ENCODE measurements around the gene GSTA3. TPM values are rescaled to one million over a fixed set of nuclear protein-coding genes. Genes with fewer than 3 reads are reported as not detected.
"Not testable (repeated sequence)": the region's sequence is repeated elsewhere in the genome, so short reads cannot be mapped to it uniquely, and the experiment has no call there.

Gene GSTA3
- total RNA-seq, 1 donor from 2014 or later = not detected

DNA sequence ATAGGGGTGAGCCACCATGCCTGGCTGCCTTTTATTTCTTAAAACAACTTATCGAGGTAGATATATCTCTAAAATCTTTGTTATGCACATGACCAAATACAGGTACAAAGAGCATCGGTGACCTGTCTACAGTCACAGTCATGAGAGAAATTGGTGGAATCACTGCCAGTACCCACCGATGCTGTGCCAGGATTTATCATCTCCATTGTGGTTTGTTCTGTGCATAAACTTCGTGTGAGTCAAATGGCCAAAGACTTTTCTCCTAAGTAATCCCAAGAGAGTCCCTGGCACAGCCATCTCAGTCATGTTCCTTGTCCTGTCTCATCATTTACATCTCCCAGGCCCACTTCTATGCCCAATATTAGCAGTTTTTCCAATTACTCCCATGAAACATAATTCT is 9.0 kb downstream of the GSTA3 start:
- Mint-ChIP-seq H3K9me3 (ENCODE audit: low read depth) (peaks cover 10% of the 10 kb centered on the region), H3K36me3 (ENCODE audit: insufficient read depth) (peaks cover 3% of the 10 kb centered on the region), H3K27ac (no peak overlapping the region), H3K4me1 (ENCODE audit: low read depth) (no peaks in the 10 kb centered on the region), H3K27me3 (no peaks in the 10 kb centered on the region), H3K4me3 (ENCODE audit: low read depth) (no peak overlapping the region)
- TF ChIP-seq, protein P1, sequence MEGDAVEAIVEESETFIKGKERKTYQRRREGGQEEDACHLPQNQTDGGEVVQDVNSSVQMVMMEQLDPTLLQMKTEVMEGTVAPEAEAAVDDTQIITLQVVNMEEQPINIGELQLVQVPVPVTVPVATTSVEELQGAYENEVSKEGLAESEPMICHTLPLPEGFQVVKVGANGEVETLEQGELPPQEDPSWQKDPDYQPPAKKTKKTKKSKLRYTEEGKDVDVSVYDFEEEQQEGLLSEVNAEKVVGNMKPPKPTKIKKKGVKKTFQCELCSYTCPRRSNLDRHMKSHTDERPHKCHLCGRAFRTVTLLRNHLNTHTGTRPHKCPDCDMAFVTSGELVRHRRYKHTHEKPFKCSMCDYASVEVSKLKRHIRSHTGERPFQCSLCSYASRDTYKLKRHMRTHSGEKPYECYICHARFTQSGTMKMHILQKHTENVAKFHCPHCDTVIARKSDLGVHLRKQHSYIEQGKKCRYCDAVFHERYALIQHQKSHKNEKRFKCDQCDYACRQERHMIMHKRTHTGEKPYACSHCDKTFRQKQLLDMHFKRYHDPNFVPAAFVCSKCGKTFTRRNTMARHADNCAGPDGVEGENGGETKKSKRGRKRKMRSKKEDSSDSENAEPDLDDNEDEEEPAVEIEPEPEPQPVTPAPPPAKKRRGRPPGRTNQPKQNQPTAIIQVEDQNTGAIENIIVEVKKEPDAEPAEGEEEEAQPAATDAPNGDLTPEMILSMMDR (IDR thresholded peaks at IDR 0.05; ENCODE audit: unreplicated experiment) = no peak
- no peak for DNase-seq (ENCODE audit: low spot score, unreplicated experiment)

DNA sequence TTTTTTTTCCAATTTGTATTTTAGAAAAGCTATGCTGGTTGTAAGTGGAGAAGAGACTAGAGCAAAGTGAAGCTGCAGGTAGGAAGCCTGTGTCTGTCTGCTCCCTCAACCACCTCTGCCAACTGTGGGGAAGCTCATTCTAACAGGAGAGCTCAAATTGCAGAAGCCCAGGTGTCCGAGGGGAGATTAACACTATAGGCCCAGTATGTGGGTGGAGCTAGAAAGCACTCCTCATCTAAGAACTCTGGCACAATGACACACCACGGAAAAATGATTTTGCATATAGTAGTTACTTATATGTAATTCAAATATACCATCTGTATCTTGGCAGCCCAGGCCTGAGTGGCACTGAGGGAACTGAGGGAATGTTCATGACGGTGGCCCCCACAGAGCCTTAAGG is 13.7 kb downstream of the GSTA3 start:
- not testable (repeated sequence) for H3K27me3 Mint-ChIP-seq; H3K4me3 Mint-ChIP-seq (ENCODE audit: low read depth); H3K36me3 Mint-ChIP-seq (ENCODE audit: insufficient read depth); H3K27ac Mint-ChIP-seq; H3K4me1 Mint-ChIP-seq (ENCODE audit: low read depth); DNase-seq (ENCODE audit: low spot score, unreplicated experiment)
- peaks cover 10% of the 10 kb centered on the region for H3K9me3 Mint-ChIP-seq (ENCODE audit: low read depth)

DNA sequence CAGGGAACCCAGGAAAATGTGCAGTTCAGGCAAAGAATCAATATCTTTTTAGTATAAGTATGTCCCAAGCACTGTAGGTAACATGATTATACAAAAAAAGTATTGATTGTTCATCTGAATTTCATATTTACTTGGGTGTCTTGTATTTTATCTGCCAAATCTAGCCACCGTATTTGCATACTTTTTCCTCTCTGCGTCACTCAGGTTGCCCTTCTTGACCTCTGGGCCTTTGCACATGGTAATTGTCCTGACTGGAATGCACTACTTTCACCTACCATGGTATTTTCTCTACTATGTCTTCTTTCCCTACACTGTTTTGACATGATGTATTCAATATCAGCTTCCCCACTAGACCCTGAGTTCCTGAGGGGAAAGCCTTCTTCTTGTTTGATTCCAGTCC is 15.2 kb downstream of the GSTA3 start:
- Mint-ChIP-seq H3K9me3 (ENCODE audit: low read depth) (peaks cover 10% of the 10 kb centered on the region), H3K27me3 (no peaks in the 10 kb centered on the region), H3K36me3 (ENCODE audit: insufficient read depth) (peaks cover 3% of the 10 kb centered on the region), H3K4me3 (ENCODE audit: low read depth) (no peak overlapping the region), H3K27ac (no peak overlapping the region), H3K4me1 (ENCODE audit: low read depth) (no peaks in the 10 kb centered on the region)
- DNase-seq (ENCODE audit: low spot score, unreplicated experiment) = no peak
- TF ChIP-seq, protein P1 (IDR thresholded peaks at IDR 0.05; ENCODE audit: unreplicated experiment) = no peak

DNA sequence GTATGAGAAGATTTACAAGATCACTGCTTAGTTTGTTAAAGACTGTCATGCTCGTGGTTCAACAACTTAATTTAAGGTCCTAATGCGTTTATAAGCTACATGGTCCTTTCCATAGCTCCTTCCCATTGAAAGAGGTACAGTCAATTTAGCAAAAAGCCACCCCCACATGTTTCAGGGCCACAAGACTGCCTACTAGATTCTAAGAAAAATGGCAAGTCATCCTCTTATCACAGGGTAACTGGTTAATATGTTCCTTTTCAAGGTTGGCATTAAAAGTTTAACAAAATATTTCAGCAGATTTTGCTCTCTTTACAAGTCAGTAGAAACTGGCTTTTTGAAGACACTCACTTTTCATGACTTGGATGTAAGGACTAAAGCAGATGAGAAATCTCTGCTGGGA is 15.7 kb downstream of the GSTA3 start:
- H3K27me3 Mint-ChIP-seq = no peaks in the 10 kb centered on the region
- TF ChIP-seq, protein P1 (IDR thresholded peaks at IDR 0.05; ENCODE audit: unreplicated experiment) = no peak
- no peaks in the 10 kb centered on the region for H3K4me1 Mint-ChIP-seq (ENCODE audit: low read depth)
- H3K27ac Mint-ChIP-seq = no peak overlapping the region
- H3K36me3 Mint-ChIP-seq (ENCODE audit: insufficient read depth) = peaks cover 3% of the 10 kb centered on the region
- H3K9me3 Mint-ChIP-seq (ENCODE audit: low read depth) = peaks cover 10% of the 10 kb centered on the region
- DNase-seq (ENCODE audit: low spot score, unreplicated experiment) = no peak
- no peak overlapping the region for H3K4me3 Mint-ChIP-seq (ENCODE audit: low read depth)

DNA sequence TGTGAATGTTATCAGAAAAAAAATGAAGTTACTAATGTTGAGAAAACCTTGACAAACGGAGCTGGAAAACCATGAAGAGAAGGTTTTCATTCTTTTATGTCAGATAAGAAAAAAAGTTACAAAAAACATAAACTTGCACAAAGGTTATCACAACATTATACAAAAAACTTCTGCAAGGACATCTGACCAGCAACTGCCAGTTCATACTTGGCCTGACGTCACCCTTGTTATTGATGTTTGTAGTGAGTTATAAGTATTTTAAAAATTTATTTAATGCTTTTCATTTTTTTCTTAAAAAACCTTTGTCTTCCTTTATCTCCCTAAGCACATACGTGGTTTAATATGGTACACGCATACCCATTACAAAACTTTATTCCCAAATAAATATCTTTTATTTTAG is 16.3 kb downstream of the GSTA3 start:
- no peak overlapping the region for H3K4me3 Mint-ChIP-seq (ENCODE audit: low read depth)
- peaks cover 3% of the 10 kb centered on the region for H3K36me3 Mint-ChIP-seq (ENCODE audit: insufficient read depth)
- no peaks in the 10 kb centered on the region for H3K4me1 Mint-ChIP-seq (ENCODE audit: low read depth)
- TF ChIP-seq, protein P1 (IDR thresholded peaks at IDR 0.05; ENCODE audit: unreplicated experiment) = no peak
- H3K27ac Mint-ChIP-seq = no peak overlapping the region
- no peaks in the 10 kb centered on the region for H3K27me3 Mint-ChIP-seq
- DNase-seq (ENCODE audit: low spot score, unreplicated experiment) = no peak
- H3K9me3 Mint-ChIP-seq (ENCODE audit: low read depth) = peaks cover 9% of the 10 kb centered on the region

DNA sequence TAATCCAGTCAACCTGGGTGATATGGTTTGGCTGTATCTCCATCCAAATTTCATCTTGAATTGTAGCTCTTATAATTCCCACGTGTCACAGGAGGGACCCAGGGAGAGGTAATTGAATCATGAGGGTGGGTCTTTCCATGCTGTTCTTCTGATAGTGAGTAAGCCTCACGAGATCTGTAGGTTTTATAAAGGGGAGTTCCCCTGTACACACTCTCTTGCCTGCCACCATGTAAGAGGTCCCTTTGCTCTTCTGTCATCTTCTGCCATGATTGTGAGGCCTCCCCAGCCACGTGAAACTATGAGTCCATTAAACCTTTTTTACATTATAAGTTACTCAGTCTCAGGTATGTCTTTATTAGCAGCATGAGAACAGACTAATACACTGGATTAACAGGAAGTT is 19.5 kb downstream of the GSTA3 start:
- TF ChIP-seq, protein P1 (IDR thresholded peaks at IDR 0.05; ENCODE audit: unreplicated experiment) = no peak
- H3K4me1 Mint-ChIP-seq (ENCODE audit: low read depth) = peaks cover 1% of the 10 kb centered on the region
- no peaks in the 10 kb centered on the region for H3K27me3 Mint-ChIP-seq
- no peak for DNase-seq (ENCODE audit: low spot score, unreplicated experiment)
- no peak overlapping the region for H3K4me3 Mint-ChIP-seq (ENCODE audit: low read depth)
- H3K9me3 Mint-ChIP-seq (ENCODE audit: low read depth) = no peaks in the 10 kb centered on the region
- no peak overlapping the region for H3K27ac Mint-ChIP-seq
- H3K36me3 Mint-ChIP-seq (ENCODE audit: insufficient read depth) = no peaks in the 10 kb centered on the region
